OCI-LY1 (cell line): ENCODE measurements around the gene SLC35G6.

Experiments used
- H2AFZ ChIP-seq: fragments of 200-600 bp; sonication (generic), shearing (Covaris generic); 2 replicates; pipeline ENCODE4 v1.6.0; 2014; ENCODE audit warnings: antibody characterized with exemption, mild to moderate bottlenecking, low read length
- H3F3A ChIP-seq: fragments of 200-600 bp; sonication (generic), shearing (Covaris generic); 2 replicates; pipeline ENCODE4 v1.6.0; 2014; ENCODE audit warnings: mild to moderate bottlenecking, antibody characterized with exemption, low read length, moderate library complexity; ENCODE audit not compliant: insufficient read depth
- H3K27ac ChIP-seq: fragments of 200-600 bp; sonication (generic); 2 replicates; pipeline ENCODE4 v1.5.1; 2014; ENCODE audit warnings: low read length, mixed run types, mild to moderate bottlenecking, low read depth; ENCODE audit not compliant: poor library complexity, severe bottlenecking
- H3K27me3 ChIP-seq: fragments of 200-600 bp; sonication (generic); 2 replicates; pipeline ENCODE4 v1.6.0; 2014; ENCODE audit warnings: antibody characterized with exemption, mild to moderate bottlenecking, low read length, moderate library complexity; ENCODE audit not compliant: insufficient read depth
- H3K36me3 ChIP-seq: fragments of 200-600 bp; sonication (generic); 2 replicates; pipeline ENCODE4 v1.6.1; 2014; ENCODE audit warnings: mild to moderate bottlenecking, antibody characterized with exemption, low read length, moderate library complexity, mixed read lengths; ENCODE audit not compliant: insufficient read depth
- H3K4me1 ChIP-seq: fragments of 200-600 bp; sonication (generic); 2 replicates; pipeline ENCODE4 v1.5.1; 2014; ENCODE audit warnings: mild to moderate bottlenecking, low read length, moderate library complexity; ENCODE audit not compliant: insufficient read depth, severe bottlenecking
- H3K4me2 ChIP-seq: fragments of 200-600 bp; sonication (generic), shearing (Covaris generic); 2 replicates; pipeline ENCODE4 v1.6.1; 2014; ENCODE audit warnings: low read length
- H3K4me3 ChIP-seq: fragments of 200-600 bp; sonication (generic); 2 replicates; pipeline ENCODE4 v1.5.1; 2014; ENCODE audit warnings: low read length, low read depth, mild to moderate bottlenecking, mixed read lengths; ENCODE audit not compliant: poor library complexity, severe bottlenecking
- H3K79me2 ChIP-seq: fragments of 200-600 bp; shearing (Covaris generic); 2 replicates; pipeline ENCODE4 v1.6.1; 2016; ENCODE audit warnings: mixed run types, low read length, mixed read lengths; ENCODE audit not compliant: insufficient read depth
- H3K9ac ChIP-seq: fragments of 200-600 bp; sonication (generic), shearing (Covaris generic); 2 replicates; pipeline ENCODE4 v1.6.1; 2014; ENCODE audit warnings: mild to moderate bottlenecking, low read length, mixed read lengths
- H3K9me2 ChIP-seq: fragments of 200-600 bp; sonication (generic), shearing (Covaris generic); 2 replicates; pipeline ENCODE4 v1.6.1; 2014; ENCODE audit warnings: low read depth, mild to moderate bottlenecking, low read length, mixed read lengths
- H3K9me3 ChIP-seq: fragments of 200-600 bp; shearing (Covaris generic); 2 replicates; pipeline ENCODE4 v1.6.1; 2014; ENCODE audit warnings: low read length, mixed read lengths
- H4K20me1 ChIP-seq: fragments of 200-600 bp; sonication (generic), shearing (Covaris generic); 2 replicates; pipeline ENCODE4 v1.6.0; 2016; ENCODE audit warnings: mild to moderate bottlenecking, low read length; ENCODE audit not compliant: insufficient read depth
- CTCF ChIP-seq: fragments of 200-600 bp; sonication (generic), shearing (Covaris generic); IDR thresholded peaks from 2 replicates; pipeline ENCODE4 v1.5.1; 2017; ENCODE audit warnings: mild to moderate bottlenecking, antibody characterized with exemption, low read length, moderate library complexity, mixed read lengths
- EZH2 ChIP-seq: fragments of 200-600 bp; sonication (generic), shearing (Covaris generic); IDR thresholded peaks from 2 replicates; pipeline ENCODE4 v1.8.0; 2017; ENCODE audit warnings: borderline replicate concordance, mixed run types, mild to moderate bottlenecking, antibody characterized with exemption, low read length, moderate library complexity, mixed read lengths

SLC35G6 gene

GRCh38 chr17:7476494-7476893 is 4.8 kb upstream of the SLC35G6 start:
- TF ChIP-seq CTCF, result no peak
- no peak for TF ChIP-seq EZH2
- Histone ChIP-seq H4K20me1 (no peaks in the 10 kb centered on the region), H3K4me2 (peak overlapping the region; percentile 69; the same call in 1 of the 2 replicates), H3F3A (no peaks in the 10 kb centered on the region), H3K4me3 (peak overlapping the region; percentile 76), H3K4me1 (peaks cover 44% of the 10 kb centered on the region), H3K9me2 (no peaks in the 10 kb centered on the region), H3K27me3 (no peaks in the 10 kb centered on the region), H3K36me3 (no peaks in the 10 kb centered on the region), H2AFZ (no peak overlapping the region), H3K9me3 (no peaks in the 10 kb centered on the region), H3K9ac (peak overlapping the region; percentile 14; the same call in 1 of the 2 replicates), H3K79me2 (peaks cover 12% of the 10 kb centered on the region), H3K27ac (peak overlapping the region; percentile 77)

DNA sequence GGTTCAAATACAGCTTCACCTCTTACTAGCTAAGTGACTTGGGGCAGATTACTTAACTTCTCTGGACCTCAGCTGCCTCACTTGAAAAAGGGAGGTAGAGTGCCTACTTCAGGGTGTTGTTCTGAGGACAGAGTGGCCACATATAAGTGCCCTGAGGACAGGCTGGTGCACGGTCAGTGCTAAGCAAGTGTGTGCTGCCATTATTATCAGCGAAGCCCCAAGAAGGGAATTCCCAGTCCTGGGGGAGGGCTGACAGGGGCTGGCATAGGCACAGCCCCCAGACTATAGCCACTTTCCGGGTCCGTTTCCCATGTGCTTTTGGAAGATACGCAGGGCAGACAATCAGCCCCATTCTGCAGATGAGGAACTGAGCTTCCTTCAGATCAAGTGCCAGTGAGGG is 4.3 kb upstream of the SLC35G6 start:
- no peaks in the 10 kb centered on the region for H4K20me1 ChIP-seq
- H3K4me2 ChIP-seq, result peak overlapping the region; percentile 69
- H3K4me1 ChIP-seq, result peaks cover 44% of the 10 kb centered on the region

DNA sequence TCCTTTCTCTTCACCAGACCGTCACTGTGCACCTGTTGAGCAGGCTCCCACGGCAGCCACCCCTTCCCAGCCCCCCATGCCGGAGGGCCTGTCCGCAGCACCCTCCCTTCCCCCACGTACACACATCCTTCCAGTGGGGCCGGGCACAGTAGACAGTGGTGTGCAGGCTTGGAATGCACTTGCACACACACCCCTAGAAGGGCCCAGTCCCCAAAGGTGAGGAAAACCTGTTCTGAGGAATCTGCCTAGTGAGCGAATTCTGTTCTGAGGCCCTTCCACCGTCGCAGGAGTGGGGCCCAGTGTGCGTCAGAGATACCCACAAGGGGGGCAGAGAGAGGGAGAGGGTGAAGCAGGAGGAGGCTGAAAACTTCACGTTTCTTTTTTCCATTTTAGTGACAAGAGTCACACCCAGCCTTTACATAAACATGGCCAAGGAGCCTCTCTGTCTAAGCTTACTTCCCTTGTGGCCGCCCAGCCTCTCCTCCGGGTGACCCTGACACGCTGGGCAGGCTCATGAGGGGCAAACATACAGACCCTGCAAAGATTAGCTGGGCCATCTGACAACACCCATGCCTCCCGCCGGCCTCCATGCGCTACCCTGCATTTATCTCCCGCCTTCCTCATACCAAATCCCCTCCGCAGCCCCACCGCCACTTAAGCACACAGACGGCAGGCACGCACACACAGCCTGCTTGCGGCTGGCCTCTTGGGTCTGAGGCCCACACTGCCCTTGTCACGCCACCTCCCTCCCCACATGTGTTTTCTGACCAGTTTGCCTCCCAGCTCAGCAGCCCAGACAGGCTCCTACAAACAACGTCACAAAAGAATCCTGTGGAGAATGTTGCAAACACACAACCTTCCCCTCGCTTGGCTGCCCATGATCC is 3.6 kb upstream of the SLC35G6 start:
- no peaks in the 10 kb centered on the region for H3K9me3 ChIP-seq
- no peak overlapping the region for H2AFZ ChIP-seq
- peak overlapping the region; percentile 76 for H3K4me3 ChIP-seq
- H3K9ac ChIP-seq, result peak overlapping the region; percentile 85
- peaks cover 12% of the 10 kb centered on the region for H3K79me2 ChIP-seq
- TF ChIP-seq EZH2, result no peak
- no peak for TF ChIP-seq CTCF
- H3K27ac ChIP-seq, result peak overlapping the region; percentile 77
- H3F3A ChIP-seq, result no peaks in the 10 kb centered on the region
- no peaks in the 10 kb centered on the region for H3K36me3 ChIP-seq
- no peaks in the 10 kb centered on the region for H3K27me3 ChIP-seq
- no peaks in the 10 kb centered on the region for H4K20me1 ChIP-seq
- H3K9me2 ChIP-seq, result no peaks in the 10 kb centered on the region
- peaks cover 45% of the 10 kb centered on the region for H3K4me1 ChIP-seq
- H3K4me2 ChIP-seq, result peak overlapping the region; percentile 69

More for the DNA sequence above, 4.3 kb upstream of the SLC35G6 start:
- Histone ChIP-seq H3K36me3 (no peaks in the 10 kb centered on the region), H3K9me3 (no peaks in the 10 kb centered on the region), H3K4me3 (peak overlapping the region; percentile 76), H3K27me3 (no peaks in the 10 kb centered on the region), H3K27ac (peak overlapping the region; percentile 77), H3K9ac (peak overlapping the region; percentile 85; the same call in 1 of the 2 replicates), H3K79me2 (peaks cover 12% of the 10 kb centered on the region), H3F3A (no peaks in the 10 kb centered on the region), H2AFZ (no peak overlapping the region), H3K9me2 (no peaks in the 10 kb centered on the region)
- no peak for TF ChIP-seq EZH2
- no peak for TF ChIP-seq CTCF
